GM18870 (cell line): ENCODE results near the gene CPEB4.

ENCODE experiments used
- ATAC-seq: cut with Tn5 transposase; IDR thresholded peaks from one replicate; pipeline ENCODE4 v1.9.1; 2021; ENCODE audit warnings: moderate library complexity; ENCODE audit not compliant: unreplicated experiment

Gene CPEB4

DNA sequence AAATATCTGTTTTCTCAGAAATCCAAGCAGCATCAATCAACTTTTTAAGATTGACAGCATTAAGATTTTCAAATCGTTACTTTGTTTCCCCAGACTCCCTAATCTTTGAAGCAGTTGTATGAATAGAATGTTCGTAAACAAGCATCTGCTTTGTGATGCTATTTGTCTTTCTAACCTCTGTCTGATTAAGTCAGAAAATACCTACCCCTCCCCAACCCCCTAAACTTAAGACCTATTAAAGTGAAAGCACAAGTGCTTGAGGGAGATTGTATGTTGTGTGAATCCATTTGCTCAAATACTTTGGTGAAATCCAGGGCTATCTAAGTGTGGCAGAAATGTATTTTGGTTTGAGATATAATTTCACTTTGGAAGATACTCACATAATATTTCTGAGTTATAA lies 53.0 kb downstream of the CPEB4 start:
- no peak for ATAC-seq

DNA sequence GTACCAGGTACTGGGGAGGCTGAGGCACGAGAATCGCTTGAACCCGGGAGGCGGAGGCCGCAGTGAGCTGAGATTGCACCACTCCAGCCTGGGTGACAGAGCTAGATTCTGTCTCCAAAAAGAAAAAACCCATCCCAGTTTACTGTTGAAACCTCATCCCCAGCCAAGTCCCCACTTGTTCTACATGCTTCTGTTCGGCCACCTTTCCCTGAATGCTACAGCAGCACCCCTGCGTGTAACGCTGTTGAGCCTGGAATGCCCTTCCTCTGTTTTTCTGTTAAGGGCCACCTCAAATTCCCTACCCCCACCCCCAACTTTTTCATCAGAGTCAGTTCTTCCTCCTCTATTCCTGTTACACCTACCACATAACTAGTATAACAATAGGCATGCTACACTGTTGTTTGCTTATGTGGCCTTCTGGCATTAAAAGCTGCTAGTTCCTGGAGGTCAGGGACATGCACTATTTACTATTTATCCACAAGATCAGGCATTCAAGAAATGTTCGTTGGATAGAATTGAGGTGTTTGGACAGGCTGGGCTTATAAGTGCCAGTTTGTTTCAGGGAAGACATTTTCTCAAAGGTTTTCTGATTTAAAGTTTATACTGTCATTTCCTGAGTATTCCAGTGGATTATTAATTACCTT lies 53.7 kb downstream of the CPEB4 start:
- ATAC-seq = no peak

GRCh38 chr5:173944511-173944910 lies 56.4 kb downstream of the CPEB4 start:
- ATAC-seq = no peak

DNA sequence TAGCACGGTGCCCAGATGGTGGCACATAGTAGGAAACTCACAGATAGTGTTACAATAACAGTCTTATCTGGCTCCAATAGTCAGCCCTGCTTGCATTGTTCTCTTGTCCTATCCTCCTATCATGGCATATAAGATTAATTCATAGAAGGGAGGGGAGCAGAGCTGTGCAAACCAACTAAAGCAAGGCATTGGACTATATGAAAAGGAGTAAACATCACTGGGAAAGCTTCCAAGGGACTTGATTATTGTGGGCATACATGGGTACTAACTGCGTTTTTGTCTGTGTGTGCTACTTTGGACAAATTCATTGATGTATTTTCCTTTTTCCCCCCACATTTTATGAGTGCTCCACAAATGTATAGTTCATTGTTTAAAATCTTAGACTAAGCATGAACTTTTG lies 57.0 kb downstream of the CPEB4 start:
- ATAC-seq = no peak

DNA sequence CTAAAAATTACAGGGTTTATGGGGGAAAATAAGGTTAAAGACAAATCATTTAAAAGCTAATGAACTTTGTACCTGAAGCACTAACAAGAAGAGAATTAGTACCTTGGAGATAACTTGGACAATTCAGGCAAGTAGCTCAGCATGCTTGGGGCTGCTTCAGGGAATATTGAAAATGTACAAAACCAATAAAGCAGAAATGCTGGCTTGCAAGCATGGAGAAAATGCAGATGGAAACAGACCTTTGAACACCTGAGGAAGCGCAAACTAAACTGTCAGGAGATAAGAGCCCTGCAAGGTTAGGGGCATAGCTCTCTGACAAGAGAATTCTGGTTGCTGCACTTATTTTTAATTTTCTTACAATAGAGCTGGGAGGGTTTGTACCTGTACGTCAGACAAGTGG lies 58.2 kb downstream of the CPEB4 start:
- ATAC-seq = no peak

GRCh38 chr5:173950829-173951228 lies 62.7 kb downstream of the CPEB4 start:
- ATAC-seq = no peak

- no peak for ATAC-seq
These were observed 65.5 kb downstream of the CPEB4 start for GRCh38 chr5:173953528-173954090.

GRCh38 chr5:173954671-173955521 lies 66.7 kb downstream of the CPEB4 start:
- no peak for ATAC-seq

GRCh38 chr5:173960986-173961385 lies 72.8 kb downstream of the CPEB4 start:
- no peak for ATAC-seq

DNA sequence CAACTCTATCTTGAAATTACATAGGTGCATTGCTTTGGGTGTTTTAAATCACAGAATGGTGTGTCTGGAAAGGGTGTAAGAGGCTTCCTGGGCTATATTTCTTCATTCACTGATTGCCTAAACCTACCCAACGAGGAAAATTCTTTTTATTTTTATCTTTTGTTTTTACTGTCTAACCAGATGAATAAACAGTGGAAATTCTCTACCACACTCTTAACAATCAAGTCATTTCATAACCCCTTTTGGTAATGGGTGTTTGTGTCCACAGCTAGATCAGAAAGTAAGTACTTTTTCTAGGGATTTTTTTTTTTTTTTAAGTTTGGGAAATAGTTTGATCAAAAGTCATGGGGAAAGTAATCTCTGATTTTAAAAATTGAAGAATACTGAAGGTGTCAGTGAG lies 73.3 kb downstream of the CPEB4 start:
- no peak for ATAC-seq

DNA sequence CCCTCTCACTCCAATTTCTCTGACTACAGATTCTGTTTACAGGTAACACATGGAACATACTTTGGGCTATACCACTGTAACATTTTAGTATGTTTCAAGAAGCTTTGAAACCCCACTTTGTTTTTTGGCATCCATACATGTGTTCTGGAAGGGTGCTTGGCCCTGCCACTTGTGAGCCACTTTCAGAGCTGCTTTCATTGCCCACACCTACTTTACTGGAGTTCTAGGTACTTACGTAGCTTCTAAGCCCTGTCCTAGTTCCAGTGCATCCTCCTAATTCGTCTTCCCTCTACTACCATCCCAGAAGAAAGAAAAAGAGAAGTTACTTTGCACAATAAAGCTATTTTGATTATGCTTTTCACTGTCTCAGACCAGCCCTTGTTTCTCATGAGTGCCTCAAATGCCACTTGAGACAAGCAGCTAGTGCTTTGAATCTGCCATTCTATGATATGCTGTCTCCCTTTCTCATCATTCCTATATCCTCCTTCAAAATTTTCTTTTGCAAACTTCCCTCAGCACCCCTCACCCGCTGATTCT lies 74.4 kb downstream of the CPEB4 start:
- no peak for ATAC-seq

- no peak for ATAC-seq
These were observed 75.2 kb downstream of the CPEB4 start for GRCh38 chr5:173963182-173963838.

GRCh38 chr5:173963867-173964441 lies 75.8 kb downstream of the CPEB4 start:
- no peak for ATAC-seq

GRCh38 chr5:173964506-173964905 lies 76.4 kb downstream of the CPEB4 start:
- no peak for ATAC-seq

GRCh38 chr5:173967241-173967640 lies 79.1 kb downstream of the CPEB4 start:
- no peak for ATAC-seq

DNA sequence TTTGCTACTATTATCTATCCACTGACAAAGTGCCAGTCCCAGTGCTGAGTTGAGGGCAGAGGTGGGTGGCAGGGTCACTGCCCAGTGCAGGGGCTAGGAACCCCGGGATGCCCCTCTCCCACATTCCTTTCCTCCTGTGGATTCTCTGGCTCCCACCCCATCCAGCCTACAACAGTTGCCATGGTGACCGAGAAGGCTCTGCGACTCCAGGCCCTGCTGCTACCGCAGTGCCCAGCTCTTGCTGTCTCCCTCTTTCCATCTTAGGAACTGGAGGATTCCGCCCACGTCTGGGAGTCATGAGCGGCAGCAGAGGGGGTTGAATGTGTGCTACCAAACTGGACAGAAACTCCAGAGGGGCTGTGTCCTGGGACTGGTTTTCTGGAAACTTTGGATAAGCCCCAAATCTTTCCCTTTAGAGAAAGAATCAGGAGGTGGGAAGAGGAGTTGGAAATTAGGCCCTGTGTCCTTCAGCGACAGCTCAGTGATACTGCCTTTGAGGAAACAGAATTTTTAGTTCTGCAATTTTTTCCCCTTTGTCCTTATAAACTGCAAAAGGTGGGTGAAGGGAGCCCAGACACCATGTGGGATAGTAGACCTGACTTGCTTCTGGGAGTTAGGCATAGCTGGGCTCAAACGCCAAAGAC lies 80.1 kb downstream of the CPEB4 start:
- no peak for ATAC-seq

DNA sequence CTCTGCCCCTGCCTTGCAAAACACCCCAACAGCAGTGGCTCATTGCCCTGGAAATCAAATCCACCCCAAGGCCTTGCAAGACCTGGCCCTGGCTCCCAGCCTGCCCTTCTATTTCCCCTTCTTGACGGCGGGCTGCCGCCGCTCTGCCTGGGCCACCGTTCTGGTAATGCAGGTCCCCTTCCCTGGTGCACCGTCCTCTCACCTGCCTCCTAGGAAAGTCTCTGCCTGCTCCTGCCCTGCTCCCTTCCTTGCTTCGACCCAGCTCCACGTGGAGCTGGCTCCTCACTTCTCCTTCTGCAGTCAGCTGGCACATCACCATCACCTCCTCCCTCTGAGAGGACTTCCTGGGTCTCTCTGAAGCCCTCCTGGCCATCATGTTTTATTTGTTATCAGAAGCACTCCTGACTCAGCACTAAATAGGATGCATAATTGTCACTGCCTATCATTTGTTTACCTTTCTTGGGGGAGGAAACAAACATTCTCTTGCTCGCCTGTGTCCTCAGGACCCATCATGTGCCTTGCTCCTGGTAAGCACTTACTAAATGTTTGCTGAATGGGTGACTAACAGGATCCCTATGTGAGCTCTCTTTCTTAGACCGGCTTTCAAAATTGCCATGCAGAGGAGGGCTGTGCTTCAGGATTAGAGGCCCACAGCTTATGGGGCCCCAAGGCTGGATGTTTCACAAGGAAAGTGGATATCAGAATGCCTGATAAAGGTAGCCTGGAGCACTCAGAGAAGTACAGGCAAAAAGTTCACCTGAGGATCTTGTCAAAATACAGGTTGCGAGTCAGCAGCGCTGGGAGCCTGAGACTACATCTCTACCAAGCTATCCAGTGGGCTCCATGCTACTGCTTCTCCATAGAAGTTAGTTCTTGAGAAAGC lies 81.3 kb downstream of the CPEB4 start:
- ATAC-seq = no peak

DNA sequence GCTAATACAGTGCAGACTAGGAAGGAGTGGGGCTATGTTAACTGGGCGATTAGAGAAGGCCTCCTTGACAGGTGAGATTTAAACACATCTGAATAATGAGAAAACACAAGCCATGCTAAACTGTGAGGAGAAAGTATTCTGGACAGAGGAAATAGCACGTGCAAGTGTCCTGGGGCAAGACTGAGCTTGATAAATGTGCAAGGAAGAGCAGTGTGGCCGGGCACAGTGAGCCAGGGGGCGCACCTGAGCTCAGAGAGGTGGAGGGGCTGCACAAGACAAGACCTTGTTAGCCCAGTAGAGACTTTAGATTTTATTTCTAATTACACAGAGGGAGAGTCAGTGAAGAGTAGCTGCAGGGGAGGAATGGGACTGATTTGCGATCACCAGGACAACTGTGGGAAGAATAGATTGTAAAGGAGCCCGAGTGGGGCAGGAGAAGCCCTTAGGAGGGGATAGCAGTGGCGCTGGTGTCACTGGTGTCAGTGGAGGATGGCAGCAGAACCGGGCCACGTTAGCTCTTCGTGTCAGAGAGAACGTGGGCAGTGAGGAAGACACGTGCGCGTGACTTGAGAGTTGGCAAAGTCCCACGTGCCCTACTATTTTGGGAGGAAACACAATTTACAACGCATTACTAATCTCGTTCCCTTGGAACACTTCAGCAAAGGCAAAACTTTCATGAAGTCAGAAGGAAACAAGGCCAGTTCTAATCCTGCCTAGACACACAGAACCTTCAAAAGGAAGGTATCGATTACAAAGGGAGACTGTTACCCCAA lies 82.9 kb downstream of the CPEB4 start:
- no peak for ATAC-seq
